ENCODE results near the gene KBTBD8. TPM values are rescaled to one million over a fixed set of nuclear protein-coding genes. Genes with fewer than 3 reads are reported as not detected.

KBTBD8 gene
- total and polyA plus RNA-seq, 9 of the 15 experiments (the other 6 are each of a cell fraction or from before 2014, with no cell fraction given), result 2.7 to 9.1 (median 5.6) TPM

DNA sequence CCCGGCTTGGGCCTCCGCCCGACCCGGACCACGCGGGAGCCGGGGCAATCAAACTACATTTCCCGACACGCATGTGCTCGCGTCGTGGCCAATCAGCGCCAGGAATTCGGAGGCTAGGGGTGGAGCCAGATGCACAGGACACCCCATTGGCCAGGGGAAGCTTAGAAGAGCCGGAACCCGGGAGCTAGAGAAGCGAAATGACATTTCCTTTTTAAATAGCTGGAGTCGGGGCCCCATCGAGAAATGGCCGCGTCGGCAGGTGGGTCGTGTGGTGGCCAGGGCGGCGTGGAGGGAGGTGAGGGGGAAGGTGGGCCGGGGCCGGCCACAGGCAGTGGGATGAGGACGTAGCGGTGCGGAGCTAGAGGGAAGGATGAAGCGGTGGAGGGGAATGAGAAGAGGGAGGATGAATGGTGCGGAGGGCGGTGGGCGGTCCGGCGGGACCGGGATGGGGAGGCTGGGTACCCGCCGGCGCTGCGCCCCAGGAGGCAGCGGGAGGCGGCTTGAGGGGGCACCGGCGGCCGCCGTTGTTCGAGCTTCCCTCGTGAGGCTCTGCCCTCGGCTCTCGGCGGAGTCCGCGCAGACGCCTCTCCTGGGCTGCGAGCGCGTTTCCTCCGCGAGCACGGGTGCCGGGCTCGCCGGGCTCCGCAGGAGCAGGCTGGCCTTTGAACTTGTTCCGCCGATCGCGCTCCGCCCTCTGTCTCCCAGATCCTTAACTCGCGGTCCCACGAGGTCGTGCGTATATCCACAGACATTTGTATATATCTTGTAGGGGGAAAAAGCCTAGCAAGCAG, at the start of gene KBTBD8 (continued):
- TF ChIP-seq, protein P1, sequence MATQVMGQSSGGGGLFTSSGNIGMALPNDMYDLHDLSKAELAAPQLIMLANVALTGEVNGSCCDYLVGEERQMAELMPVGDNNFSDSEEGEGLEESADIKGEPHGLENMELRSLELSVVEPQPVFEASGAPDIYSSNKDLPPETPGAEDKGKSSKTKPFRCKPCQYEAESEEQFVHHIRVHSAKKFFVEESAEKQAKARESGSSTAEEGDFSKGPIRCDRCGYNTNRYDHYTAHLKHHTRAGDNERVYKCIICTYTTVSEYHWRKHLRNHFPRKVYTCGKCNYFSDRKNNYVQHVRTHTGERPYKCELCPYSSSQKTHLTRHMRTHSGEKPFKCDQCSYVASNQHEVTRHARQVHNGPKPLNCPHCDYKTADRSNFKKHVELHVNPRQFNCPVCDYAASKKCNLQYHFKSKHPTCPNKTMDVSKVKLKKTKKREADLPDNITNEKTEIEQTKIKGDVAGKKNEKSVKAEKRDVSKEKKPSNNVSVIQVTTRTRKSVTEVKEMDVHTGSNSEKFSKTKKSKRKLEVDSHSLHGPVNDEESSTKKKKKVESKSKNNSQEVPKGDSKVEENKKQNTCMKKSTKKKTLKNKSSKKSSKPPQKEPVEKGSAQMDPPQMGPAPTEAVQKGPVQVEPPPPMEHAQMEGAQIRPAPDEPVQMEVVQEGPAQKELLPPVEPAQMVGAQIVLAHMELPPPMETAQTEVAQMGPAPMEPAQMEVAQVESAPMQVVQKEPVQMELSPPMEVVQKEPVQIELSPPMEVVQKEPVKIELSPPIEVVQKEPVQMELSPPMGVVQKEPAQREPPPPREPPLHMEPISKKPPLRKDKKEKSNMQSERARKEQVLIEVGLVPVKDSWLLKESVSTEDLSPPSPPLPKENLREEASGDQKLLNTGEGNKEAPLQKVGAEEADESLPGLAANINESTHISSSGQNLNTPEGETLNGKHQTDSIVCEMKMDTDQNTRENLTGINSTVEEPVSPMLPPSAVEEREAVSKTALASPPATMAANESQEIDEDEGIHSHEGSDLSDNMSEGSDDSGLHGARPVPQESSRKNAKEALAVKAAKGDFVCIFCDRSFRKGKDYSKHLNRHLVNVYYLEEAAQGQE (IDR thresholded peaks at IDR 0.05; ENCODE audit: borderline replicate concordance), result no peak
- TF ChIP-seq, protein P1 (CRISPR knock-in tag; IDR thresholded peaks at IDR 0.05; ENCODE audit: low read depth), result no peak
- peak; percentile 82; the same call in 1 of the 2 replicates for TF ChIP-seq SNIP1 (IDR thresholded peaks at IDR 0.05; ENCODE audit: low read depth)
- TF ChIP-seq XRCC5 (IDR thresholded peaks at IDR 0.05; ENCODE audit: low read depth, low read length), result no peak
- no peak for TF ChIP-seq EZH2 (IDR thresholded peaks at IDR 0.05; ENCODE audit: borderline replicate concordance, low read depth, low read length)
- TF ChIP-seq, protein P2, sequence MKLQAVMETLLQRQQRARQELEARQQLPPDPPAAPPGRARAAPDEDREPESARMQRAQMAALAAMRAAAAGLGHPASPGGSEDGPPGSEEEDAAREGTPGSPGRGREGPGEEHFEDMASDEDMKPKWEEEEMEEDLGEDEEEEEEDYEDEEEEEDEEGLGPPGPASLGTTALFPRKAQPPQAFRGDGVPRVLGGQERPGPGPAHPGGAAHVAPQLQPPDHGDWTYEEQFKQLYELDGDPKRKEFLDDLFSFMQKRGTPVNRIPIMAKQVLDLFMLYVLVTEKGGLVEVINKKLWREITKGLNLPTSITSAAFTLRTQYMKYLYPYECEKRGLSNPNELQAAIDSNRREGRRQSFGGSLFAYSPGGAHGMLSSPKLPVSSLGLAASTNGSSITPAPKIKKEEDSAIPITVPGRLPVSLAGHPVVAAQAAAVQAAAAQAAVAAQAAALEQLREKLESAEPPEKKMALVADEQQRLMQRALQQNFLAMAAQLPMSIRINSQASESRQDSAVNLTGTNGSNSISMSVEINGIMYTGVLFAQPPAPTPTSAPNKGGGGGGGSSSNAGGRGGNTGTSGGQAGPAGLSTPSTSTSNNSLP (IDR thresholded peaks at IDR 0.05; ENCODE audit: borderline replicate concordance, low read depth, low read length), result no peak
- peak; percentile 37 for TF ChIP-seq RBM25 (IDR thresholded peaks at IDR 0.05; ENCODE audit: low read depth, low read length, severe bottlenecking)
- TF ChIP-seq ZNF12 (CRISPR knock-in tag; IDR thresholded peaks at IDR 0.05), result no peak
- no peak for TF ChIP-seq ZNF217 (CRISPR knock-in tag; IDR thresholded peaks at IDR 0.05)
- TF ChIP-seq, protein P3, sequence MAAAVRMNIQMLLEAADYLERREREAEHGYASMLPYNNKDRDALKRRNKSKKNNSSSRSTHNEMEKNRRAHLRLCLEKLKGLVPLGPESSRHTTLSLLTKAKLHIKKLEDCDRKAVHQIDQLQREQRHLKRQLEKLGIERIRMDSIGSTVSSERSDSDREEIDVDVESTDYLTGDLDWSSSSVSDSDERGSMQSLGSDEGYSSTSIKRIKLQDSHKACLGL (CRISPR knock-in tag; IDR thresholded peaks at IDR 0.05; ENCODE audit: borderline replicate concordance, poor library complexity, severe bottlenecking), result no peak
- peak; percentile 99 for TF ChIP-seq CC2D1A (IDR thresholded peaks at IDR 0.05)
- 0 out of 2 replicates have a peak, but pooled peaks have one; percentile 22 for TF ChIP-seq SAFB (IDR thresholded peaks at IDR 0.05; ENCODE audit: borderline replicate concordance, low read depth, low read length)
- peak; percentile 89 for TF ChIP-seq MBD2 (IDR thresholded peaks at IDR 0.05; ENCODE audit: borderline replicate concordance, low read depth)
- TF ChIP-seq CBX8 (IDR thresholded peaks at IDR 0.05; ENCODE audit: borderline replicate concordance, extremely low read depth, low read depth, low read length, poor library complexity, severe bottlenecking), result no peak
- TF ChIP-seq, protein P4, sequence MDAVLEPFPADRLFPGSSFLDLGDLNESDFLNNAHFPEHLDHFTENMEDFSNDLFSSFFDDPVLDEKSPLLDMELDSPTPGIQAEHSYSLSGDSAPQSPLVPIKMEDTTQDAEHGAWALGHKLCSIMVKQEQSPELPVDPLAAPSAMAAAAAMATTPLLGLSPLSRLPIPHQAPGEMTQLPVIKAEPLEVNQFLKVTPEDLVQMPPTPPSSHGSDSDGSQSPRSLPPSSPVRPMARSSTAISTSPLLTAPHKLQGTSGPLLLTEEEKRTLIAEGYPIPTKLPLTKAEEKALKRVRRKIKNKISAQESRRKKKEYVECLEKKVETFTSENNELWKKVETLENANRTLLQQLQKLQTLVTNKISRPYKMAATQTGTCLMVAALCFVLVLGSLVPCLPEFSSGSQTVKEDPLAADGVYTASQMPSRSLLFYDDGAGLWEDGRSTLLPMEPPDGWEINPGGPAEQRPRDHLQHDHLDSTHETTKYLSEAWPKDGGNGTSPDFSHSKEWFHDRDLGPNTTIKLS (IDR thresholded peaks at IDR 0.05; ENCODE audit: borderline replicate concordance, low read depth), result peak; percentile 66; the same call in 1 of the 2 replicates
